ENCODE results near the gene CTNND1. TPM values are rescaled to one million over a fixed set of nuclear protein-coding genes. Genes with fewer than 3 reads are reported as not detected.
"Not testable (repeated sequence)": the region's sequence is repeated elsewhere in the genome, so short reads cannot be mapped to it uniquely, and the experiment has no call there.

Gene CTNND1
- total RNA-seq, 1 donor from 2014 or later, result 185 TPM

DNA sequence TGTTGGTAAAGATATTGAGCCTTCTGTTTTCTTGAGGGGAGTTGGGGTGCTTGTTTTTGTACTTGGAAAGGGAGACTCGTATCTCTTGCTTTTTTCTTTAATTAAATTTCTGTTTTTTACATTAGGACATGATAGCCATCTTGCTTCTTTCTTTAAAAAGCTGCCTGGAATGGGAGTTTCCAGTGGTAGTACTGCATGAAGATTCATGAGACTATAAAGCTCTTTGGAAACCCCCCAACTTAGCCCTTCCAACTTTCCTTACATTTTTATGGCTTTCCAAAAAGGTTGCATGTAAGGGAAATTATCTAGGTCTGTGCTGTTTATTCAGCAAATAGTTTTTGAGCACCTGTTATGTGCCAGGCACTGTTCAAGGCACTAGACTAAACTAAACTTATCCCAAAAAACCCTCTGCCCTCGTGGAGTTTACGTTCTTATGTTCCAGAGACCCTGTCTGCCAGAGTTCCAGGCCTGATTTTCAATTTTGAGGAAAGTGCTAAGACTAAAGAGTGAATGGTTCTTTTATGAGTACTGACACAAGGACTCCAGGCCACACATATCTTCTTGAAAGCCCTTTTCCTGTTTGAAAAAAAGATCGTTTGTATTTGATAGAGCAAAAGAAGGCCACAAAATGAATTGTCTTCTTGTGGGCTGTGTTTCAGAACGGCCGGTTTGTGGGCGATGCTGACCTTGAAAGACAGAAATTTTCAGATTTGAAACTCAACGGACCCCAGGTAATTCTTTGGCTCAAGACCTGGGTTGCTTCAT, 31.9 kb downstream of the CTNND1 start:
- no peak for DNase-seq

DNA sequence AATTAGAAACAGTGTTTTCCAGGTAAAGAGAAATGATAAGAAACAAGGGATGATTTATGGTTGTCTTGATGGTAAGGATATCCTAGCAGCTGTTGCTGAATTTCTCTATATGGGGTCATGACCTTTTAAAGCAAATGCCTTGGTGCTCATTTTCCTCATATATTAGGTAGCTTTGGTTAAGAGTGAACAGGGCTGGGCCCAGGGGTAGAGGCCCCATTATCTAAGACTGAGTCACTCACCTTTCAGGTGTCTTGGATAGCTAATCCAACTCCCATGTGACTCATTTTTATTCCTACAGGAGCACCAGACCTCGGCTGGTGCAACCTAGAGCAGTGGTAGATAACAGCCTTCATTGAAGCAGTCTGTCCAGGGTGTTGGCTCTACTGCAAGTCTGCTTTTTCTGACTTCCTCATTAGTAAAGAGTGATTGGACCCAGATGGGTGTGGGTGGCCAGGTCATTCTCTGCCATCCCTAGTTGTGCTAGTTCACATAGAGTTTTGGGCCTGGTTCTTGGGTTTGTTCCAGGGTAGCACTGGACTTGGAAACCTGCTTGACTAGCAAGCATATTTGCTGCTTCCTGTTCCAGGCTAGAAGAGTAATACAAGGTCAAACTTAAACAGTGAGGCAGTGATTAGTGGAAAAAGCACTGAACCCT, 37.4 kb downstream of the CTNND1 start:
- no peak for DNase-seq

DNA sequence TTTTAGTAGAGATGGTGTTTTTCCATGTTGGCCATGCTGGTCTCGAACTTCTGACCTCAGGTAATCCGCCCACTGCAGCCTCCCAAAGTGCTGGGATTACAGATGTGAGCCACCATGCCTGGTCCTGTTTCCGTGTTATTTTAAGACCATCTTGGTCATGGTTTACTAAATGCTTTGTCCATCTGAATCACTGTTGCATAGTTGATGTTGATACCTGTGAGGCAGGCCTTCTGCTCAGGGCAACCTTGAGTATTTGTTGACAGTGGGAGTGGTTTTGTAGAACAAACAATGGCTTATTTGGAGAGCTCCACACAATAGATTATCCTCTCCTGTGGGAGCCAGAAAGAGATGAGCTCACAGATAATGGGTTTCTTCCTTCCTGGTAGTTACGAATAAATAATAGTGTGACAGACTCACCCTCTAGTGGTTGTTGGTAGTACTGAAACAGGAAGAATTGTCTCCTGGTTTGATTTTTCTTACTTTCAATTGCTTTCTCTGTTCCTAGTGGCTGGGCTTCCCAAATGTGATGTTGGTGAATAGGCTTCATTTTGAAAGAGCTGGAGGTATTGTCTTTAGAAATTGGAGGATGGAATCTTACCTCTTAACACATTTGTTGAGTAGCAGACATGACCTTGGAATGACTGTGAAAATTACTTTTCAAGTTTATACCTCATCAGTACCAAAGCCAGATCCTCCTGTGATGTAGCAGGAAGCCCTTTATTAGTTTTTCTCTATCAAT, 39.0 kb downstream of the CTNND1 start:
- DNase-seq, result peak; percentile 84

DNA sequence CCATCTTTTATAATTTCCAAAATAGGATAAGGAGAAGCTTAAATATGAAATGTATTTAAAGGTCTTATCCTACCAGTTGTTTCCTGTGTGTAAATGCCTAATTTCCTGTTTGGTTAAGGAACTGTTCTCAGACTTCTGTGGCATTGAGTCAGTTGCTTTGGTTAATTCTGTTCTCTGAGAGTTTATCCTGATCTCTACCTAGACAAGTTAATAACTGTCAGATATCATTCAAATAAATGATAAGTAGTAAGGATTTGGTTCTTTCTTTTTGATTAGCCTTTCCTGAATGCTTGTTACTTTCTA, 39.5 kb downstream of the CTNND1 start:
- no peak for DNase-seq

DNA sequence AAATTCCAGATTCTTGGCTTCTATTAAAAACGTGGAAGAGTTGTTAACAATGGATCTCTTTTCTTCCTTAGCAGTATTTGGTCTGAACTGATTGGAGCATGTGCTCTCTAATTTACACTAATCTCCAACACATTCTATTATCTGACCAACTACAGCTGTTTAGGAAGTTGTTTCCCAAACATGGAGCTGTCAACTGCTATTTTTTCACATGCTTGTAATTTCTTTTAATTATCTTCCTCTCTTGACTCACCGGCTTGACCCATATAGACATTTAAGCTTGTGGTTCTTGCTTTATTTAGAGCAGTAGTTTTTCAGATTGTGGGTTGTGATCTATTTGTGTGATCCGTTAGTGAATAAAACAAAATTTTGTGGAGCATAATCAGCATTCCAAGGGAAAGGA, 40.8 kb downstream of the CTNND1 start:
- DNase-seq, result no peak

DNA sequence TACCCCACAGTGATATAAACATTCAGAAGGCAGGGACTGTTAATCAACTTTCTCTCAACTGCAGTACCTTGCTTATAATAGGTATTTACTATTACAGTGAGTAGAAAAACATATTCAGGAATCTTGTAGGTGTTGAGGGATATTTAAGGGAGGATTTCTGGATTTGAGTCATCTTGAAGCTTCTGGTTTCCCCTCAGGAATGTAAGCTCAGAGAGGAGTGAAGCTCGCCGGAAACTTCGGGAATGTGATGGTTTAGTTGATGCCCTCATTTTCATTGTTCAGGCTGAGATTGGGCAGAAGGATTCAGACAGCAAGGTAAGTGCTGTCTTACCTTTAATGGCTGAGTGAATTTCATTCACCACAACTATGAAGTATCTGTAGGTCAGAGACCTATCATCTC, 42.9 kb downstream of the CTNND1 start:
- no peak for DNase-seq

DNA sequence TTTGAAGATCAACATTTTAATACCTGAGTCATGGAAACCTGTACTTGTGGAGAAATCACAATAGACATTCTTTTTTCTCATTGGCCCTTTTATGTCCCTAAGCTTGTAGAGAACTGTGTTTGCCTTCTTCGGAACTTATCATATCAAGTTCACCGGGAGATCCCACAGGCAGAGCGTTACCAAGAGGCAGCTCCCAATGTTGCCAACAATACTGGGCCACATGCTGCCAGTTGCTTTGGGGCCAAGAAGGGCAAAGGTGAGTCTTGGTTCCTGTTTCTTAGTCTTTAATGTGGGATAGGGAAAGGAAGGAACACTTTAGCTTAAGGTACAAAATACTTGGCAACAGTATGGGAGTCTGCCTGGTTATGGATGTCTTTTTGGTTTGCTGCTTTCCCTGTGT, 44.2 kb downstream of the CTNND1 start:
- DNase-seq, result no peak

DNA sequence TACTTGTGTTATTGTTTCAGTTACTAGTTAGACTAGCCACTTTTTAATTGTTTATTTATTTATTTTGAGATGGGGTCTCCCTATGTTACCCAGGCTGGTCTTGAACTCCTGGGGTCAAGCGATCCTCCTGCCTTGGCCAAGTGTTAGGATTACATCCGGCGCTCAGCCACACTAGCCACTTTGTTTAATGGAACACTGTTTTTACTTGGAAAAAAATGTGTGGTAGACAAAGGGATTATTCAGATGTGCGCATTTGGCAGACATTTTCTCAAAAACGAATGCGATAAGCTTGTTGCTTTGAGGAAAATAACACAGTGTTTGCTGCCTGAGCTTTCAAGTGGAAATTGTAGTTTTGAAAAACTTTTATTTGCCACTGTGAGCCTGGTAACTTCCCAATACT, 51.0 kb downstream of the CTNND1 start:
- no peak for DNase-seq

DNA sequence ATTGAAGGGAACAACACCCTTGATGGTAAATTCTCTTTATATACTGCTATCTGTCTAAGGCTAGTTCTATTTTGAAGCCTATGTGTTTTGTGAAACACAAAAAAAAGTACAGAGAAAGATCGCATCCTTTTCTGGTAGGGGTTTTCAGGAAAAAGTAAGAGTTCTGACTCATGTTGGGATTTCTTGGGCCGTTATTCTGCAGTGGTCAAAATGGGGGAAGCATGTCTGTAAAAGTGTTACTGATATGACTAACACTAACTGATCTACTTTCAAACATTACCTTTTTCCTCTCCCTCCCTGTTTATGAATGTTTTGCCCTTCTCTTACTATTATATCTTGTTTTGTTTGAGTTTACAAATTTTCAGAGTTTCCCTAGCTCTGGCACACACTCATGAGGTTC, 53.9 kb downstream of the CTNND1 start:
- no peak for DNase-seq

DNA sequence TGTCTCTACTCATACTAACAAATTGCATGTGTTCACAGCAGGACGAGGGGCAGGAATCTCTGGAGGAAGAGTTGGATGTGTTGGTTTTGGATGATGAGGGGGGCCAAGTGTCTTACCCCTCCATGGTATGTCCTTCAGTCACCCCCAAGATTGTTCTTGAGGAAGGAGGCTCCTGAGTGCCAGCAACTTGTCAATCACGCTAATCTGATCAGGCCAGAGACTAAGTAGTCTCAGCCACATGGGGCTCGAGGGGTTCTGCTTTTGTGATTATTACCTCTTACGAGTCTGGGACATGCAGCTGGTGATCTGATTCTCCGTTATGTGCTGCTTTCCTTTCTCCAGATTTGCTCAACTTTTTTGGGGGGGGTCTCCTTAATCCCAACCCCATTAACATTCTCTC, 54.3 kb downstream of the CTNND1 start:
- DNase-seq, result no peak

DNA sequence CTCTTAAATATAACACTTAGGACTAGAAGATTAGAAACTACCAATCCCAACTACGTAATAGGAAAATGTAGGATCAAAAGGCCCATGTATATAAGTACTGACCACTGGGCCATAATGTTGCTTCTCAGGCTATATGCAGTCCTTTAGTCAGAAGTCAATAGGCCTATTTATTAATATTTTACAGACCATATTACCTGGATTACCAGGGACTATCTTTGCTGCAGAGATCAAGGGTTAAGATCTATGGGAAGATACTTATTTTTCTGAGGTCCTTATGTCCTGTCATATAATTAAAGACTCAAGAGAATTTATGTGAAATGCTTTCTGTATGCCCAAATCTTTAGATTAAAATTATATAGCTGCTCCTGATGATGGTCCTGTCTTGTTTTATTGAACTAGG, 57.2 kb downstream of the CTNND1 start:
- DNase-seq, result no peak

DNA sequence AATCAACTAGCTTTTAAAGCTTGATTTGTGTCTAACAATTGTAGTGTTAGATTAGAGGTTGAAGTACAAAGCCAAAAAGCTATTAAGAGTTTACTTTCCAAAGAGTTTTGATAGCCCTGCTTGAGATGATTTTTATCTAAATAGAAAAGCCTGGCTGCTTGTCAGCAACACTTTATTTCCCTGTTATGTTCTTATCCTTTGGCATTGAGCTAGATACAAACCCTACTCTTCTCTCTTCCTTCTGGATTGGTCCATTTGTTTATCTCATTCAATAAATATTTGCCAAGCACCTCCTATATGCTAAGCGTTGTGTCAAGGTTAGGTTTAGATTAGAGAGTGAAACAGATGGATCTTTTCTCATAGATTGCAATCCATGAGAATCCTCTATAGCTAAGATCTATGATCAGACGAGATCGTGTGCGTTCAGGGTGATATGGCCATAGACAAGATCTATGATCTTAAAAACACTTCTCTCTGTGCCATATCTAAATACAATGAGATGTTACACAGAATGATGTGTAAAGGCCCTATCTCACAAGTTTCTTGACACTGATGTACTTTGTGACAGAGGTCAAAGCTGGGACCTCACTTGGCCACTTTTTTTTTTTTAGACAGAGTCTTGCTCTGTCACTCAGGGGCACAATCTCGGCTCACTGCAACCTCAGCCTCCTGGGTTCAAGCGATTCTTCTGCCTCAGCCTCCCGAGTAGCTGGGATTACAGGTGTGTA, 57.8 kb downstream of the CTNND1 start:
- no peak for DNase-seq

DNA sequence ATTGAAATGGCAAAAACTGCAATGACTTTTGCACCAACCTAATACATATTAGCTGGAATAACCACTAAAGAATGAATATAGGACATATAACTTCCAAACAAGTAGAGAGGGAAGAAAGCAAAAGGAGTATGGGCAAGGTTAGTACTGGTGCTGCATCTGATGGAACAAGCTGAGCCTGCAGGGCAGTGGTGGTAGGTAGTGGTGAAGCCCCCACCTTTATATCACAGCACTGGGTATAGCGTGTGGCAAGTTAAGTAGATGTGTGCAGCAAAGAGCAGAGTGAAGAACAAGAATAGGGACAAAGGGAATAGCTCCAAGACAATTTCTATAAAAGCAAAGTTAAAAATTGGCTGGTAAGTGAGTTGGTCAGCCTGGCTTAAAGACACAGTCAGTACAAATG, 62.3 kb downstream of the CTNND1 start:
- DNase-seq, result no peak

DNA sequence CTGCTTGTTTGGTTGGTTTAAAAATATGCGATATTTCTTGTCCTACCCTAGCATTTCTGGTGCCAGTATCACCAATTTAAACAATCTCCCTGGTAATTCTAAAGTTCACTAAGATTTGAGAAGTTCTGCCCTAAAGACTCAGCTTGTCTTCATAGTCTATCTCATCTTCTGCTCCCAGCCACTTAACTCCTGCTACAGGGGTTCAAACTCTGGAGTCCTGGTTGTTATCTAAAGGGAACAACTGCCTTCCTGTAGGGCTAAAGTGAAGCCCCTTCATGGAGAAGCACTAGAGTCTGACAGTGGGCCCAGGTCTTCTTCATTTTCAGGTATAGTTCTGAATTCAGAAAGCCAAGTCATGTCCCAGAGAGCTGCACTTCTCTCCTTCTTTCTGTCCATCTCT, 73.2 kb downstream of the CTNND1 start:
- no peak for DNase-seq

DNA sequence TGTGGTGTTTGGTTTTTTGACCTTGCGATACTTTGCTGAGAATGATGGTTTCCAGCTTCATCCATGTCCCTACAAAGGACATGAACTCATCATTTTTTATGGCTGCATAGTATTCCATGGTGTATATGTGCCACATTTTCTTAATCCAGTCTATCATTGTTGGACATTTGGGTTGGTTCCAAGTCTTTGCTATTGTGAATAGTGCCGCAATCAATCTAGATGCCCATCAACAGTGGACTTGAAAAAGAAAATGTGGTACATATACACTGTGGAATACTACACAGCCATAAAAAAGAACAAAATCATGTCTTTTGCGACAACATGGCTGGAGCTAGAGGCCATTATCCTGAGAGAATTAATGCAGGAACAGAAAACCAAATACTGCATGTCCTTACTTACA, 77.0 kb downstream of the CTNND1 start:
- DNase-seq, result not testable (repeated sequence)

DNA sequence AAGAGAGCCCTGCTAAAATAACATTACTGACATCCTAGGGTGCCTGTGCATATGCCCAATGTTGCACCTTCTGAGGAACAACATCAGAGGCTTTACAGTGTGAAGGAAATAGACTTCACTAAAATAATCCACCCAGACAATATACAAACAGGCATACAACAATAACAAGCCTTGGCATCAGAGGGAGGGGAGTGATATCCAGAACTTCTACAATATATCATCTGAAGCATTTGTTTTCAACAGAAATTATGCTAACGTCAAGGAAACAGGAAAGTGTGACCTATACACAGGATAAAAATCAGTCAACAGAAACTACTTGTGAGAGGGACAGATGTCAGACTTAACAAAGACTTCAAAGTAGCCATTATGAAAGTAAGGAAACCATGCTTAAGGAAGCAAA, 81.3 kb downstream of the CTNND1 start:
- no peak for DNase-seq

DNA sequence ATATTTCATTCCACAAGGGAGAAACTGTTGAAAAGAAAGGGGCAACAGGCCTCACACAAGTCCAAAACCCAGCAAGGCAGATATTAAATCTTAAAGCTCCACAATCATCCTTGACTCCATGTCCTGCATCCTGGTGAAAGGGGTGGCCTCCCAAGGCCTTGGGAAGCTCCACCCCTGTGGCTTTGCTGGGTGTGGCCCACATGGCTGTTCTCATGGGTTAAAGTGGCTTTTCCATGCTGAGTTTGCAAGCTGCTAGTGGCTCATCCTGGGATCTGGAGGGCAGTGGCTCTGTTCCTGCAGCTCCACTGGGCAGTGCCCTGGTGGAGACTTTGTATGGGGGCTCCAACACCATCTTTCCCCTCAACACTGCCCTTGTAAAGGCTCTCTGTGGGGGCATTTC, 106.4 kb downstream of the CTNND1 start:
- no peak for DNase-seq

DNA sequence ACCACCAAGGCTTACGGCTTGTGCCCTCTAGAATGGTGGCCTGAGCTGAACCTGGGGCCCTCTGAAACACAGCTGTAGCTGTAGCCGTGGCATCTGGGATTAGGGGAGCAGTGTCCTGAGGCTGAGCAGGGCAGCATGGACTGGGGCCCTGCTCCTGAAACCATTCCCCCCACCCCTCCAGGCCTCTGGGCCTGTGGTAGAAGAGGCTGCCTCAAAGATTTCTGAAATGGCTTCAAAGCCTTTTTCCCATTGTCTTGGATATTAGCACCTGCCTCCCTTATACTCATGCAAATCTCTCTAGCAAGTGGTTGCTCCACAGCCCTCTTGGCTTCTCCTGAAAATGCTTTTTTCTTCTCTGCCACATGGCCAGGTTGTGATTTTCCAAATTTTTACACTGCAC, 106.9 kb downstream of the CTNND1 start:
- no peak for DNase-seq

Small RNA genes lying within 50 kb of the gene (small RNA-seq; reads per million reads assigned to genes)
- gene AP001931.1 (ENCODE audit: low replicate concordance) (not detected), gene TMX2-CTNND1 (ENCODE audit: low replicate concordance) (not detected)

Other genes with a start within 250 kb of the CTNND1 start
- 9.1 TPM for gene SLC43A1, start 246.1 kb upstream of the CTNND1 start, total RNA-seq
- 16.8 TPM for gene TIMM10, start 231.0 kb upstream of the CTNND1 start, total RNA-seq
- gene SMTNL1, start 224.2 kb upstream of the CTNND1 start, total RNA-seq, result 107 TPM
- gene UBE2L6, start 194.1 kb upstream of the CTNND1 start, total RNA-seq, result 12.9 TPM
- gene SERPING1, start 164.1 kb upstream of the CTNND1 start, total RNA-seq, result 20.8 TPM
- gene YPEL4, start 111.9 kb upstream of the CTNND1 start, total RNA-seq, result 1.1 TPM
- 14.3 TPM for gene CLP1, start 104.0 kb upstream of the CTNND1 start, total RNA-seq
- gene ZDHHC5, start 93.7 kb upstream of the CTNND1 start, total RNA-seq, result 29.7 TPM
- gene MED19, start 49.6 kb upstream of the CTNND1 start, total RNA-seq, result 11.0 TPM
- gene TMX2, start 49.2 kb upstream of the CTNND1 start, total RNA-seq, result 34.8 TPM
- gene SELENOH, start 20.3 kb upstream of the CTNND1 start, total RNA-seq, result 73.2 TPM
- not detected for gene BTBD18, start 10.0 kb upstream of the CTNND1 start, total RNA-seq

All from tongue (tissue), 3 donors.